Tibial artery (tissue), 4 donors: ENCODE results near the gene CMTR1.

ENCODE experiments used
- DNase-seq, 2 donors: peaks; one replicate each; pipeline ENCODE4 v3.0.0-alpha.2; 2019
- H3K27ac ChIP-seq, 2 donors: fragments of 200-600 bp; sonication (generic) in 1 of 2; 1 replicate in 1 of 2; 2 replicates in 1 of 2; pipeline ENCODE4 v1.5.1; 2018 to 2019; ENCODE audit warnings: mild to moderate bottlenecking in 1 of 2
- H3K27me3 ChIP-seq, 2 donors: fragments of 200-600 bp; sonication (generic) in 1 of 2; one replicate each; pipeline versions ENCODE4 v1.5.1 to v1.6.0; 2016 to 2019
- H3K36me3 ChIP-seq, 3 donors: fragments of 200-600 bp; sonication (generic) in 2 of 3; one replicate each; pipeline ENCODE4 v1.5.1; 2016 to 2019; ENCODE audit warnings: mild to moderate bottlenecking in 2 of 3
- H3K4me1 ChIP-seq, 4 donors: fragments of 200-600 bp; sonication (generic) in 2 of 4; 1 replicate in 3 of 4; 2 replicates in 1 of 4; pipeline ENCODE4 v1.5.1; 2016 to 2019
- H3K4me3 ChIP-seq, 2 donors: fragments of 200-600 bp; sonication (generic) in 1 of 2; 1 replicate in 1 of 2; 2 replicates in 1 of 2; pipeline ENCODE4 v1.5.1; 2018 to 2019; ENCODE audit warnings: mild to moderate bottlenecking in 2 of 2
- H3K9me3 ChIP-seq, 3 donors: fragments of 200-600 bp; sonication (generic) in 1 of 3; one replicate each; pipeline ENCODE4 v1.5.1; 2016 to 2019
- CTCF ChIP-seq, 2 experiments: fragments of 200-600 bp in 1 of 2; fragments of 450-650 bp in 1 of 2; IDR thresholded peaks; one replicate each; pipeline ENCODE4 v1.5.1; 2017 to 2019; ENCODE audit warnings: antibody characterized with exemption in 2 of 2, mild to moderate bottlenecking in 1 of 2, moderate library complexity in 1 of 2
- intact Hi-C: fragments of 100-400 bp; cut with DNase I; formaldehyde crosslinking; loops from one replicate; pipeline ENCODE4 v1.15.0; 2023; ENCODE audit warnings: low total_unique reads

Gene CMTR1

GRCh38 chr6:37513576-37513975 lies 80.6 kb downstream of the CMTR1 start:
- Histone ChIP-seq H3K36me3 (no peaks in the 10 kb centered on the region), H3K27ac (no peak overlapping the region), H3K4me1 (peaks cover 0 to 16% (median 0%) of the 10 kb centered on the region in 4 donors), H3K4me3 (no peak overlapping the region), H3K27me3 (peaks cover 0 to 47% of the 10 kb centered on the region in 2 donors), H3K9me3 (no peaks in the 10 kb centered on the region)
- no peak for TF ChIP-seq CTCF (IDR thresholded peaks at IDR 0.05)
- intact Hi-C loops, result no loop called here
- no peak for DNase-seq

GRCh38 chr6:37514321-37514771 lies 81.3 kb downstream of the CMTR1 start:
- H3K4me3 ChIP-seq, result no peak overlapping the region
- no peak overlapping the region for H3K27ac ChIP-seq
- DNase-seq, result no peak
- intact Hi-C loops, result no loop called here
- no peaks in the 10 kb centered on the region for H3K9me3 ChIP-seq
- peaks cover 0 to 16% (median 0%) of the 10 kb centered on the region in 4 donors for H3K4me1 ChIP-seq
- TF ChIP-seq CTCF (IDR thresholded peaks at IDR 0.05), result no peak
- peaks cover 0 to 47% of the 10 kb centered on the region in 2 donors for H3K27me3 ChIP-seq
- no peaks in the 10 kb centered on the region for H3K36me3 ChIP-seq

GRCh38 chr6:37514837-37515236 lies 81.8 kb downstream of the CMTR1 start:
- H3K9me3 ChIP-seq, result no peaks in the 10 kb centered on the region
- H3K36me3 ChIP-seq, result no peaks in the 10 kb centered on the region
- H3K27ac ChIP-seq, result no peak overlapping the region
- TF ChIP-seq CTCF (IDR thresholded peaks at IDR 0.05), result no peak
- peaks cover 0 to 47% of the 10 kb centered on the region in 2 donors for H3K27me3 ChIP-seq
- no peak overlapping the region for H3K4me3 ChIP-seq
- no peak for DNase-seq
- peaks cover 0 to 16% (median 0%) of the 10 kb centered on the region in 4 donors for H3K4me1 ChIP-seq
- intact Hi-C loops, result no loop called here

GRCh38 chr6:37515712-37516075 lies 82.7 kb downstream of the CMTR1 start:
- H3K4me1 ChIP-seq, result peaks cover 0 to 16% (median 0%) of the 10 kb centered on the region in 4 donors
- TF ChIP-seq CTCF (IDR thresholded peaks at IDR 0.05), result no peak

GRCh38 chr6:37516076-37516919 lies 83.3 kb downstream of the CMTR1 start:
- intact Hi-C loops, result no loop called here
- DNase-seq, result no peak
- H3K4me1 ChIP-seq, result peaks cover 0 to 16% (median 0%) of the 10 kb centered on the region in 4 donors

More at GRCh38 chr6:37515712-37516075, 82.7 kb downstream of the CMTR1 start:
- Histone ChIP-seq H3K4me3 (no peak overlapping the region), H3K27ac (no peak overlapping the region), H3K9me3 (no peaks in the 10 kb centered on the region), H3K27me3 (peaks cover 0 to 49% of the 10 kb centered on the region in 2 donors), H3K36me3 (no peaks in the 10 kb centered on the region)
- intact Hi-C loops, result no loop called here
- no peak for DNase-seq

More at GRCh38 chr6:37516076-37516919, 83.3 kb downstream of the CMTR1 start:
- Histone ChIP-seq H3K4me3 (no peak overlapping the region), H3K9me3 (no peaks in the 10 kb centered on the region), H3K36me3 (no peaks in the 10 kb centered on the region), H3K27ac (no peak overlapping the region), H3K27me3 (peaks cover 0 to 52% of the 10 kb centered on the region in 2 donors)
- no peak for TF ChIP-seq CTCF (IDR thresholded peaks at IDR 0.05)
